ENCODE results near the gene BET1. TPM values are rescaled to one million over a fixed set of nuclear protein-coding genes. Genes with fewer than 3 reads are reported as not detected.

The BET1 gene, protein sequence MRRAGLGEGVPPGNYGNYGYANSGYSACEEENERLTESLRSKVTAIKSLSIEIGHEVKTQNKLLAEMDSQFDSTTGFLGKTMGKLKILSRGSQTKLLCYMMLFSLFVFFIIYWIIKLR
- 21.1 to 27.0 TPM (median 22.3 TPM) in 5 replicates for total RNA-seq (2022; extraction: Qiagen RNA extraction)

DNA sequence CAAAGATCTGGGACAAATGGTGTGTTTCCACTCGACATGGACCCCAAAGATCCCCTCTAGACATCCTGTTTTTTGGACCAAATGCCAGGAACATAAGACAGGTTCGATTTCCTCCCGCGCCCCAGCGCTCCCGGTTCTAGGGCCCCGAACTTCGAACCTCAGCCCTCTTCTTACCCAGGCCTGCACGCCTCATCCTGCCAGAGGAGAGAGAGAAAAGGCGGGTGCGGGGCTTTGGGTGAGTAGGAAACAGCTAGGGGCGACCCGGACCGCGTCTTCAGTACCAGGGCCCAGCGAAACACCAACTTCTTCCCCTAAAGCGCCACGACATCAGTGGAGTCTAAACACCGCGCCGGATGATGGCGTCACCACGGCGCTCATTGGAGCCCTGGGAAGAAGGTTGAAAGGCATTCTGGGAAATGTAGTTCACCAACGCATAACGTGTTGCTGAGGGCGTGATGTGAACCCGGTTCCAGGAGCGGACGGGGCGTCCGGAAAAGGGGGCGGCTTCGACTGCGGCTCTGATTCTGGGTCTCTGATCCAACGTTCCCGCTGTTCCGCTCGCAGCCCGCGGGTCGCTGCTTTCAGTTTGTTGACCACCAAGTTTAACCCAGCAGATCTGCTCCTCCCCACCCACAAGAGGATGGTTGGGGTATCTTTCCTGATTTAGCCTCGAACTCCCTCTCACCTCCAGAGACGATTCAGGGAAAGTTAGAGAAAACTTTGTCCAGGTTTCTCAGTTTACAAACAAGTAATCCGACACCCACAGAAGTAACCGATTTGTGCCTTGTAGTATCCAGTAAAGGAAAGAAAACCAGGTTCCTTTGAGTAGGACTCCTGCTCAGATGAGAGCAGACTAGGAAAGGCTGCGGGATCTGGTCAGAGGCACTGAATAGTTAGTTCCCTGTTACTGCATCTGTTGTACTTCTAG is at the start of gene BET1:
TSS of gene BET1 (minus strand) at position 332 of the 928 bp plus-strand sequence. CDS start at position 193, 139 bp downstream.

Other genes with a start within 250 kb of the BET1 start
- gene TFPI2, start 113.6 kb downstream of the BET1 start, total RNA-seq (2022; extraction: Qiagen RNA extraction) = 211 to 268 TPM (median 230 TPM) in 5 replicates
- gene GNGT1, start 97.8 kb downstream of the BET1 start, total RNA-seq (2022; extraction: Qiagen RNA extraction) = not detected in 5 replicates
- 32.4 to 37.5 TPM (median 34.6 TPM) in 5 replicates for gene GNG11, start 82.6 kb downstream of the BET1 start, total RNA-seq (2022; extraction: Qiagen RNA extraction)

All from A549 treated with Mapracorat at 1 μM for 4 hours (cell line).